Effector memory CD4-positive, alpha-beta T cell (primary cell): ENCODE data around the gene HSPB6.
"Not testable (repeated sequence)": the region's sequence is repeated elsewhere in the genome, so short reads cannot be mapped to it uniquely, and the experiment has no call there.

Source experiments
- DNase-seq, 3 donors: peaks; one replicate each; pipeline ENCODE4 v3.0.0-alpha.2; 2020
- H3K27ac ChIP-seq: 2 replicates; pipeline ENCODE4 v1.7.0; 2013; ENCODE audit warnings: mild to moderate bottlenecking, low read length, moderate library complexity; ENCODE audit not compliant: insufficient read depth, poor library complexity, severe bottlenecking
- H3K27me3 ChIP-seq: replicated peaks from 2 replicates; pipeline ENCODE4 v1.7.0; 2013; ENCODE audit warnings: mild to moderate bottlenecking, low read length; ENCODE audit not compliant: insufficient read depth, control insufficient read depth, poor library complexity, severe bottlenecking
- H3K36me3 ChIP-seq: 2 replicates; pipeline ENCODE4 v1.7.0; 2013; ENCODE audit warnings: mild to moderate bottlenecking, low read length, moderate library complexity; ENCODE audit not compliant: control insufficient read depth, insufficient read depth
- H3K4me1 ChIP-seq: 2 replicates; pipeline ENCODE4 v1.7.0; 2013; ENCODE audit warnings: low read length, mild to moderate bottlenecking; ENCODE audit not compliant: control insufficient read depth, insufficient read depth, poor library complexity, severe bottlenecking
- H3K4me3 ChIP-seq: 2 replicates; pipeline ENCODE4 v1.7.0; 2013; ENCODE audit warnings: low read length, low read depth, mild to moderate bottlenecking; ENCODE audit not compliant: insufficient read depth, poor library complexity, severe bottlenecking
- H3K9me3 ChIP-seq: 2 replicates; pipeline ENCODE4 v1.7.0; 2013; ENCODE audit warnings: mild to moderate bottlenecking, low read length, moderate library complexity; ENCODE audit not compliant: control insufficient read depth

Gene HSPB6

GRCh38 chr19:35730326-35730725, 26.5 kb downstream of the HSPB6 start:
- Histone ChIP-seq H3K36me3 (peaks cover 90% of the 10 kb centered on the region), H3K27ac (no peak overlapping the region), H3K27me3 (no peaks in the 10 kb centered on the region), H3K9me3 (no peaks in the 10 kb centered on the region), H3K4me3 (no peak overlapping the region), H3K4me1 (no peaks in the 10 kb centered on the region)
- no peak for DNase-seq

- H3K27me3 ChIP-seq, result no peaks in the 10 kb centered on the region
- no peak overlapping the region for H3K4me3 ChIP-seq
- no peak for DNase-seq
- no peaks in the 10 kb centered on the region for H3K9me3 ChIP-seq
- H3K36me3 ChIP-seq, result peaks cover 91% of the 10 kb centered on the region
- H3K4me1 ChIP-seq, result no peaks in the 10 kb centered on the region
- H3K27ac ChIP-seq, result no peak overlapping the region
These were observed 27.1 kb downstream of the HSPB6 start for GRCh38 chr19:35729763-35730162.

- DNase-seq, result no peak
These were observed 27.8 kb downstream of the HSPB6 start for GRCh38 chr19:35729021-35729420.

GRCh38 chr19:35727956-35728706, 28.7 kb downstream of the HSPB6 start:
- Histone ChIP-seq H3K9me3 (no peaks in the 10 kb centered on the region), H3K36me3 (peaks cover 98% of the 10 kb centered on the region), H3K27me3 (no peaks in the 10 kb centered on the region), H3K4me1 (no peaks in the 10 kb centered on the region), H3K4me3 (no peak overlapping the region), H3K27ac (no peak overlapping the region)
- no peak for DNase-seq

More at GRCh38 chr19:35729021-35729420, 27.8 kb downstream of the HSPB6 start:
- Histone ChIP-seq H3K4me3 (no peak overlapping the region), H3K36me3 (peaks cover 96% of the 10 kb centered on the region), H3K27ac (no peak overlapping the region), H3K4me1 (no peaks in the 10 kb centered on the region), H3K27me3 (no peaks in the 10 kb centered on the region), H3K9me3 (no peaks in the 10 kb centered on the region)

GRCh38 chr19:35727053-35727955, 29.5 kb downstream of the HSPB6 start:
- Histone ChIP-seq H3K27ac (no peak overlapping the region), H3K9me3 (no peaks in the 10 kb centered on the region), H3K27me3 (no peaks in the 10 kb centered on the region), H3K4me3 (no peak overlapping the region), H3K36me3 (peaks cover 100% of the 10 kb centered on the region), H3K4me1 (no peaks in the 10 kb centered on the region)
- no peak for DNase-seq

- no peaks in the 10 kb centered on the region for H3K9me3 ChIP-seq
These were observed 31.5 kb downstream of the HSPB6 start for GRCh38 chr19:35725216-35725861.

GRCh38 chr19:35724560-35724959, 32.3 kb downstream of the HSPB6 start:
- peaks cover 88% of the 10 kb centered on the region for H3K36me3 ChIP-seq

More at GRCh38 chr19:35725216-35725861, 31.5 kb downstream of the HSPB6 start:
- no peak for DNase-seq
- H3K4me1 ChIP-seq, result no peaks in the 10 kb centered on the region
- peaks cover 95% of the 10 kb centered on the region for H3K36me3 ChIP-seq
- no peak overlapping the region for H3K4me3 ChIP-seq
- no peaks in the 10 kb centered on the region for H3K27me3 ChIP-seq
- H3K27ac ChIP-seq, result no peak overlapping the region

GRCh38 chr19:35724132-35724531, 32.7 kb downstream of the HSPB6 start:
- not testable (repeated sequence) for DNase-seq, H3K27ac ChIP-seq, H3K9me3 ChIP-seq, H3K4me1 ChIP-seq, H3K4me3 ChIP-seq, H3K27me3 ChIP-seq
- peaks cover 83% of the 10 kb centered on the region for H3K36me3 ChIP-seq

More at GRCh38 chr19:35724560-35724959, 32.3 kb downstream of the HSPB6 start:
- no peak for DNase-seq
- no peaks in the 10 kb centered on the region for H3K9me3 ChIP-seq
- H3K4me1 ChIP-seq, result peaks cover 3% of the 10 kb centered on the region
- no peaks in the 10 kb centered on the region for H3K27me3 ChIP-seq
- no peak overlapping the region for H3K4me3 ChIP-seq
- H3K27ac ChIP-seq, result no peak overlapping the region

- H3K4me3 ChIP-seq, result no peak overlapping the region
- peaks cover 79% of the 10 kb centered on the region for H3K36me3 ChIP-seq
- no peaks in the 10 kb centered on the region for H3K27me3 ChIP-seq
- no peak for DNase-seq
- no peak overlapping the region for H3K27ac ChIP-seq
- H3K9me3 ChIP-seq, result no peaks in the 10 kb centered on the region
- H3K4me1 ChIP-seq, result peaks cover 9% of the 10 kb centered on the region
These were observed 33.2 kb downstream of the HSPB6 start for GRCh38 chr19:35723671-35724070.
